Lower leg skin (tissue), 3 donors: Measurements from ENCODE around the gene SPACA7.

Source experiments
- POLR2A ChIP-seq, 2 donors: fragments of 450-650 bp; IDR thresholded peaks; one replicate each; pipeline ENCODE4 v1.6.1; 2016 to 2017; ENCODE audit warnings: antibody characterized with exemption in 2 of 2, mild to moderate bottlenecking in 1 of 2, moderate library complexity in 1 of 2
- TF ChIP-seq, protein P1 (sequence below), 3 donors: fragments of 450-650 bp; IDR thresholded peaks; one replicate each; pipeline ENCODE4 v1.5.1; 2016; ENCODE audit warnings: antibody characterized with exemption in 3 of 3, mild to moderate bottlenecking in 3 of 3, moderate library complexity in 2 of 3

DNA sequence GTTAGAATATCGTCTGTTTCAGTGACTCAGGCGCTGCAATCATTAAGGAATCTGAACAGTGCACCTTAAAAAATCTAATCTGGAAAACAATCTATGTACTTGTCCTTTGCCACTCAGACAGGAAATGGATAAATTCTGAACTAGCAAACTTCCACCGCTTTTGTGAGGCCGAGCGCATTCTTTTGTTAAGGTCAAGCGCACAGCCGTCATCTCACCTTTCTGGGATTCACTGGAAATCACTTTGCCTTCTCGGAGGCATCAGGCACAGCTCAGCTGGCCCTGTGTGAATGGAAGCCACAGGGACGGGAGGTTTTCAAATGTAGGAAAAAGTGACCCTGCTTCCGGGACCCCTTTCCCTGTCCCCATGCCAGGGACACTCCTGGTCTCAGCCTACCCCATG, 28.2 kb upstream of the SPACA7 start:
- TF ChIP-seq, protein P1, sequence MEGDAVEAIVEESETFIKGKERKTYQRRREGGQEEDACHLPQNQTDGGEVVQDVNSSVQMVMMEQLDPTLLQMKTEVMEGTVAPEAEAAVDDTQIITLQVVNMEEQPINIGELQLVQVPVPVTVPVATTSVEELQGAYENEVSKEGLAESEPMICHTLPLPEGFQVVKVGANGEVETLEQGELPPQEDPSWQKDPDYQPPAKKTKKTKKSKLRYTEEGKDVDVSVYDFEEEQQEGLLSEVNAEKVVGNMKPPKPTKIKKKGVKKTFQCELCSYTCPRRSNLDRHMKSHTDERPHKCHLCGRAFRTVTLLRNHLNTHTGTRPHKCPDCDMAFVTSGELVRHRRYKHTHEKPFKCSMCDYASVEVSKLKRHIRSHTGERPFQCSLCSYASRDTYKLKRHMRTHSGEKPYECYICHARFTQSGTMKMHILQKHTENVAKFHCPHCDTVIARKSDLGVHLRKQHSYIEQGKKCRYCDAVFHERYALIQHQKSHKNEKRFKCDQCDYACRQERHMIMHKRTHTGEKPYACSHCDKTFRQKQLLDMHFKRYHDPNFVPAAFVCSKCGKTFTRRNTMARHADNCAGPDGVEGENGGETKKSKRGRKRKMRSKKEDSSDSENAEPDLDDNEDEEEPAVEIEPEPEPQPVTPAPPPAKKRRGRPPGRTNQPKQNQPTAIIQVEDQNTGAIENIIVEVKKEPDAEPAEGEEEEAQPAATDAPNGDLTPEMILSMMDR (IDR thresholded peaks at IDR 0.05), result no peak
- no peak for TF ChIP-seq POLR2A (IDR thresholded peaks at IDR 0.05)
